HS-27A (cell line): Measurements from ENCODE around the gene MMD2.
"Not testable (repeated sequence)": the region's sequence is repeated elsewhere in the genome, so short reads cannot be mapped to it uniquely, and the experiment has no call there.

ENCODE experiments used
- DNase-seq: peaks from one replicate; pipeline ENCODE4 v3.0.0-alpha.2; 2012; ENCODE audit warnings: low read depth, missing footprints

Gene MMD2

DNA sequence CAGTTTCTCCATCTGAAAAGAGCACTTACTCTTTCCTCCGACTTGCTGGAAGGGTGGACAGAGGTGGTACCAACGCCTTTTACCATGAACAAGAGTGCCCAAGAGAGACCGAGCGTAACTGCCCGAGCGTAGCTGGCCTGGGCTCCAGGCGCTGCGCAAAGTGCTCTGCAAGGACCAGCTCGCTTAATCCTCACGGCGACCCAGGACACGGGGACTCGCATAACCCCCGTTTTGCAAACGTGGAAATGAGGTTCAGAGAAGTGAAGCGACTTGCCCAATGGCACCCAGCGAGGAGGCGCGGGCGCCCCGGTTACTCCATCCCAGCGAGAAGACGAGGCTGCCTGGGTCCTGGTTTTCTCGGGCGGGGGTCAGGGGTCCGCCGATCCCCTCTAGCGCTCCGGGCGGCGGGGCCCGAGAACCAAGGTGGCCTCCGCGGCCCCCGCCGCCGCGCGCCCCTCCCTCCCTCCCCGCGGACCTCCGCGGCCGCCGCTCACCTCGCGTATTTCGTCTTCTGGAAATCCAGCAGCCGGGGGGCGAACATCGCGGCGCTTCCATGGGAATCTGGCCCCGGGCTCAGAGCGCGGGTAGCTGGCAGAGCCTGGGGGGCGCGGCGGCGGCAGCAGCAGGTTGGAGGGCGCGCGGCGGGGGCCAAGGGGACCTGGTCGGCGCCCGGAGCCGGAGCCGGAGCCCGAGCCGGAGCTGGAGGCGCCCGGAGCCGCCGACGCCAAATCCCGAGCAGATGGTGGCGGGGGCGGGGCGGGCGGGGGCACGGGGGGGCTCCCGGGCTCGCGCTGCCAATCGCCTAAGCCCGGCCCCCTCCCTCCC lies at the start of gene MMD2:
TSS of gene MMD2 (minus strand) at position 711 of the 825 bp plus-strand sequence. CDS start at position 541, 170 bp downstream.
- no peak for DNase-seq

- no peak for DNase-seq
Measured at GRCh38 chr7:5005066-5005465, 46.1 kb upstream of the MMD2 start.

DNA sequence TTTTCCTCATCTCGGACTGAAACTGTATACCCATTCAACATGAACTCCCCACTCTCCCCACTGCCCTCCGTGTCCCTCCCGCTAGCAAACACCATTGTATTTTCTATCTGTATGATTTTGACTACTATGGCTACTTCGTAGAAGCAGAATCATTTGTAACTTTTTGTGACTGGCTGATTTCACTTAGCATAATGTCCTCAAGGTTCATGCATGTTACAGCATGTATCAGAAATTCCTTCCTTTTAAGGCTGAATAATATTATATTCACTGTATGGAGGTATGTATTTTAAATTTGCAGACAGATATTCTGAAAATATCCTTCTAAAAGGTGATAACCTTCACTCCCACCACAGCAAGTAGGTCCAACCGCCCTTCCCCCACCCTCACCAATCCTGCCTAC lies 42.9 kb upstream of the MMD2 start:
- no peak for DNase-seq

DNA sequence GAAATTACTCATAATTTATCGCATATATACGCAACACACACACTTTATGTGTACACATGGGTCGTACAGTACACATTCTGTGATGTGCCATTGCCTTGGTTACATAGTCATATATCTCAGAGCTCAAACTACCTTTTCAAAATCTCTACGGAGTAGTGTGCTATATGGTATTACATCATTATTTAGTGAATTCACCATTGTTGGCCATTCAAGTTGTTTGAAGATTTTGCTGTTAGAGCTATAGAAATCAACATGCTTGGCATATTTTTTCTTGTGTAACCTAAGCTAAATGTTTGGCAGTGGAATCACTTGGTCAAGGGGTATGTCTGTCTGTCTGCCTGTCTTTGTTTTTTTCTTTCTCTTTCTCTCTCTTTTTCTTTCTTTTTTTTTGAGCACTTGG lies 42.0 kb upstream of the MMD2 start:
- DNase-seq = no peak

DNA sequence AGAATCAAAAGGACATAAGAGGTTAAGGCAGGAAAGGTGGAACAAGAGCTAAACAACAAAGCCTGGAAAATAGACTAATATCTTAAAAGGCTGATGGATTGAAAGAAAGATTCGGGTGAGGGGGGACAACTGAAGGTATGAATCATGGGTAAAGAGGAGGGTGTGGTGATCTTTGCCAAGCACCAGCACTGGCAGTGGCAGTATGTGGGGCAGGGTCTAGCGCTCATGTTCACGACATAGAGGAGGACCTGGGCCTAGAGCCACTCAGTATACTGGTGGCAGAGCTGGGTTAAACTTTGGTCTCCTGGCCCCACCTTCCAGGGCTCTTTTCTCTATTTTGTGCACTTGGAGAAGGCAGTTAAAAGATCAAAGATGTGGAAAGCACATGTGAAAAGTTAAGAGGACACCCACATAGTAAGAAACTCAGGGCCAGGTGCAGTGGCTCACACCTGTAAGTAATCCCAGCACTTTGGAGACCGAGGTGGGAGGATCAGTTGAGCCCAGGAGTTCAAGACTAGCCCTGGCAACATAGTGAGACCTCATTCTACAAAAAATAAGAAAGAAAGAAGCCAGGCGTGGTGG lies 40.5 kb upstream of the MMD2 start:
- no peak for DNase-seq

GRCh38 chr7:4998910-4999309 lies 39.9 kb upstream of the MMD2 start:
- no peak for DNase-seq

GRCh38 chr7:4998244-4998643 lies 39.3 kb upstream of the MMD2 start:
- DNase-seq = no peak

GRCh38 chr7:4996696-4997222 lies 37.8 kb upstream of the MMD2 start:
- DNase-seq = no peak

DNA sequence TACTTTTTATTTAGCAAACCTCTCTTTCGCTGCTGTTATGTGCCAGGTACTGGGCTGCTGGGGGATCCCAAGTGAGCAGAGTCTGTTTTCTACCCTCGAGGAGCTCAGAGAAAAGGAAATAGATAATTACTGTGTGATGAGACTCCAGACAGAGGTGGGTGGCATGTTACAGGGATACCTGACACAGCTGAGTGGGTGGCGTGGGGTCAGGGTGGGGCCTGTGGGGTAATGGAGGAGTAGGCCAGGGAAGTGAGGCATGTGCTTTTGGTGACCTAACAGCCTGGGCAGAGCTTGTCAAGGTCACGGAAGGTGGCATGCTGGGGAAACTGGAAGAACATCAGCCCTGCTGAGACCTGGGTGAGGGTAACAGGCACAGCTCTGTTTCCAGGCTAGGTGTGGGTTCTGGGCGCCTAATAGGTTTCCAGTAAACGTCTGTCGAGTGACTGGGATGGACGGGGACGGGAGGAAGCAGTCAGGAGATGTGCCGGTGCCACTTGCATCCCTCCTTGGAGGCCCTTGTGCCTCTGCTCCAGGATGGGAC lies 36.5 kb upstream of the MMD2 start:
- no peak for DNase-seq

DNA sequence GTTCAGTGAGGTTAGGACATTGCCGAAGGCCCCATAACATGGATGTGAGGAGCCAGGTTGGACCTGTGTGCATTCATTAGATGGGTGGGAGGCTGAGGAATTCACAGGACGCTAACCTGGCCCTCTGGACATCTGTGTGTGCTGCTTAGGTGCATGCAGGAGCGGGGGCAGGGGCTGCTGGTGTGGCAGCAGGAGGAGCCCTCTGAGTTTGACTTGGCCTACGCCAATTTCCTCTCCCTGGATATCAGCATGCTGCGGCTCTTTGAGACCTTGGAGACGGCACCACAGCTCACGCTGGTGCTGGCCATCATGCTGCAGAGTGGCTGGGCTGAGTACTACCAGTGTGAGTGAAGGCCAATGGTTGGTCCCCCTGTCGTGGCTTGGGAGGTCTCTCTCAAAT lies 34.5 kb upstream of the MMD2 start:
- no peak for DNase-seq

DNA sequence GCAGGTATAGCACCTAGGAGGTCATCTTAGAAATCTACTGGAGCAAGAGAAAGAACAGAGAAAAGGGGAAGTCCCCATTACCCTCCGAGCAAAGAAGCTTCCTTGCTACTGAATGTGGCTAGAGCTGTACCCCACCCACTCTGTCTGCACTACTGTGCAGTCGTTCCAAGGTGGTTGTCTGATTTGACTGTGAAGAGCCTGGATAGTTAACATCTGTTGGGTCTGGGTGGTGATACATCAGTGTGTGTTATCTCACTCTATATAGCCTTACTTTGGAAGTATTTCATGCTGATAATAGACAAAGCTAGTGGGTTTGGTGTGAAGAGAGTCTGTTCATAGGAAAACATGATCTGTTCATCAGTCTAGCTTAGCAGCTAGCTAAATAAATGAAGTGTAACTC lies 23.8 kb upstream of the MMD2 start:
- DNase-seq = not testable (repeated sequence)

- DNase-seq = not testable (repeated sequence)
Measured at GRCh38 chr7:4981295-4981890, 22.4 kb upstream of the MMD2 start.

- not testable (repeated sequence) for DNase-seq
Measured at GRCh38 chr7:4975626-4976025, 16.6 kb upstream of the MMD2 start.

- DNase-seq = peak; percentile 70
Measured at GRCh38 chr7:4973728-4974198, 14.8 kb upstream of the MMD2 start.

DNA sequence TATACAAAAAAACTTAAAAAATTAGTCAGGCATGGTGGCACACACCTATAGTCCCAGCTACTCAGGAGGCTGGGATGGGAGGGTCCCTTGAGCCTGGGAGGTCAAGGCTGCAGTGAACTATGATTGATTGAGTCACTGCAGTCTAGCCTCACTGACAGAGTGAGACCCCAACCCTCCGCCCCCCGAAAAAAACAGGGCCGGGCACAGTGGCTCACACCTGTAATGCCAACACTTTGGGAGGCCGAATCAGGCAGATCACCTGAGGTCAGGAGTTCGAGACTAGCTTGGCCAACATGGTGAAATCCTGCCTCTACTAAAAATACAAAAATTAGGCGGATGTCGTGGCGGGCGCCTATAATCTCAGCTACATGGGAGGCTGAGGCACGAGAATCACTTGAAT lies 13.5 kb upstream of the MMD2 start:
- DNase-seq = not testable (repeated sequence)

GRCh38 chr7:4965295-4966022 lies 6.5 kb upstream of the MMD2 start:
- no peak for DNase-seq

- DNase-seq = no peak
Measured at GRCh38 chr7:4964506-4964905, 5.5 kb upstream of the MMD2 start.

DNA sequence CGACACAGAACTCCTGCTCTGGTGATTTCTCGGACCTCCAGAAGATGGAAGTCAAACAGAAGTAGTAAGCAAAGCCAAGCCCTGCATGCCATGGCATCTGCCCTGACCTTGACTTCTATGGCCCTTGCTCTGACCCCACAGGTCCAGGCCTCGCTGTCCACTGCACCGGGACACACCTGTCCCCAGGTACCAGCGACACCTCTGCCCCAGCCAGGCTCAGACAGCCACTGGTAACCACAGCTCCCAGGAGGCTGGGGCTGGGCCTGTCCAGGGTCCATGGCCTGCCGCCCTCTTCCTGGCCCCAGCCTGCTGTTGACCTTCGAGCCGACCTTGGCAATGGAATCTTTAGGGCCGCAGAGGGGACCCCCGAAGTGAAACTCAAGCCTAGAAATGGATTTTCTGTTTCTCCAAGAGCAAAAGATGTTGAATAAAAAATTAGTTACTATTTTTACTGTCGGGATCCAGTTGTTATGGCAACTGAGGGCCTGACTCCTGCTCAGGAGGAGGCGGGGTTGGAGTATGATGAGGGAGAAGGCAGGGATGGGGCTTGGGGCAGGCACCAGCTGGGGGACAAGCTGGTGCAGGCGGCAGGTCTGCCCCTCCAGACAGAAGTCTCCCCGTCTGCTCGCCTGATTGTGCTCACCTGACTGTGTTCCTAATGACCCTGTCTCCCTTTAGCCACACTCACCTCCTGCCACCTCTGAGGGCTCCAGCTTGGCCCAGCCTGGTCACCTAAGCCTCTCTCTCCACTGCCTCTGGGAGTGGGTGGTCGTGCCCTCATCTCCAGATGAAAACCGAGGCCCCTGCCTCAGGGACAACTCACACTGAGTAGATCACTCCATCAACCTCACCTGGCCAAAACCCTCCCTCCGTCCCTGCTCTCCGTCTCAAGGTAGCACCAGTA lies 4.1 kb upstream of the MMD2 start:
- DNase-seq = no peak

GRCh38 chr7:4960363-4960762 lies 1.4 kb upstream of the MMD2 start:
- no peak for DNase-seq

DNA sequence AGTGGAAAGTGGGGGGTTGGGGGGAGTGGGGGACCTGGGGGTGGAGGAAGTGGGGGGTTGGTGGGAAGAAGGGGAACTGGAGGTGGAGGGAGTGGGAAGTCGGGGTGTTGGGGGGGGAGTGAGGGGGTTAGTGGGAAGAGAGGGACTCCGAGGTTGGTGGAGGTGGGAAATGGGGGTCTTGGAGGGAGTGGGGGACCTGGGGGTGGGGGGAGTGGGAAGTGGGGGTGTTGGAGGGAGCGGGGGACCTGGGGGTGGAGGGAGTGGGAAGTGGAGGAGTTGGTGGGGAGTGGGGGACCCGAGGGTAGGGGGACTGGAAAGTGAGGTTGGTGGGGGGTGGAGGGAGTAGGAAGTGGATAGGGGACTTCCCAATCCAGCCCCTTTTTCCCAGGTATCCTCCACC lies 906 bp upstream of the MMD2 start:
- DNase-seq = no peak

GRCh38 chr7:4959306-4959705 lies 319 bp upstream of the MMD2 start:
- DNase-seq = no peak
